Right lobe of liver (tissue), 6 donors: ENCODE data around the gene DMPK. TPM values are rescaled to one million over a fixed set of nuclear protein-coding genes. Genes with fewer than 3 reads are reported as not detected.

Experiments used
- ATAC-seq, 4 donors: fragments of 200-7000 bp; cut with Tn5 transposase; one replicate each; pipeline ENCODE4 v1.9.1; 2020; ENCODE audit warnings: mild to moderate bottlenecking in 4 of 4, moderate library complexity in 4 of 4
- DNase-seq, 3 donors: peaks; one replicate each; pipeline ENCODE4 v3.0.0-alpha.2; 2020
- H3K27ac ChIP-seq, 3 donors: fragments of 200-600 bp; one replicate each; pipeline ENCODE4 v1.8.0; 2022
- H3K27me3 ChIP-seq, 2 donors: fragments of 200-600 bp; one replicate each; pipeline ENCODE4 v1.8.0; 2022
- H3K36me3 ChIP-seq, 4 donors: fragments of 200-600 bp; sonication (generic) in 1 of 4; one replicate each; pipeline versions ENCODE4 v1.5.1 to v1.8.0; 2017 to 2022; ENCODE audit warnings: control low read depth in 1 of 4
- H3K4me1 ChIP-seq, 4 donors: fragments of 200-600 bp; sonication (generic) in 1 of 4; one replicate each; pipeline versions ENCODE4 v1.5.1 to v1.8.0; 2017 to 2022; ENCODE audit warnings: control low read depth in 1 of 4
- H3K4me3 ChIP-seq, 3 donors: fragments of 200-600 bp; one replicate each; pipeline ENCODE4 v1.8.0; 2022
- H3K9me3 ChIP-seq, 4 donors: fragments of 200-600 bp; sonication (generic) in 1 of 4; one replicate each; pipeline versions ENCODE4 v1.5.1 to v1.8.0; 2017 to 2022; ENCODE audit warnings: control low read depth in 1 of 4
- POLR2A ChIP-seq: fragments of 450-650 bp; IDR thresholded peaks from one replicate; pipeline ENCODE4 v1.6.1; 2017; ENCODE audit warnings: antibody characterized with exemption, mild to moderate bottlenecking
- WGBS: methylation state at CpG from one replicate; pipeline ENCODE4 v1.1.6; 2018; ENCODE audit warnings: low coverage, low lambda C conversion rate; ENCODE audit not compliant: insufficient coverage; ENCODE audit errors: missing lambda C conversion rate; 5-methylcytosine and 5-hydroxymethylcytosine counted together
- intact Hi-C, 2 donors: fragments of 100-400 bp; cut with DNase I; formaldehyde crosslinking; loops; one replicate each; pipeline versions ENCODE4 v1.11.2 to v1.14.1; 2022
- long read RNA-seq: library from polyadenylated mRNA; unstranded; transcript quantifications from one replicate; pipeline ENCODE4 v2.0.0, GENCODE V29; 2019
- total RNA-seq, 6 experiments: library from RNA; depleted of rRNA in 2 of 6; stranded (reverse); fragments of >200 nt in 2 of 6; fragmentation: NEBNext Ultra II Directional in 3 of 6; extraction: Animal tissue kit (Norgen Biotek cat#: 25700) in 3 of 6; gene quantifications; one replicate each; pipeline versions ENCODE4 v1.1.0 to v1.2.4, GENCODE V29; 2016 to 2023
- TF ChIP-seq, protein P1 (sequence below), 4 donors: fragments of 200-600 bp in 3 of 4; fragments of 450-650 bp in 1 of 4; IDR thresholded peaks; one replicate each; pipeline versions ENCODE4 v1.5.1 to v1.8.0; 2016 to 2022; ENCODE audit warnings: antibody characterized with exemption in 4 of 4, mild to moderate bottlenecking in 2 of 4
- donor health status: DM: no; HTN: yes; CAD: no.
- donor health status: DM: no; HTN: no; CAD: no.
- donor health status: DM: no; HTN: no; CAD: no.
- donor health status: DM: no; HTN: yes; CAD: no.
- donor health status: DM: no; HTN: yes; CAD: no.

Gene DMPK, protein sequence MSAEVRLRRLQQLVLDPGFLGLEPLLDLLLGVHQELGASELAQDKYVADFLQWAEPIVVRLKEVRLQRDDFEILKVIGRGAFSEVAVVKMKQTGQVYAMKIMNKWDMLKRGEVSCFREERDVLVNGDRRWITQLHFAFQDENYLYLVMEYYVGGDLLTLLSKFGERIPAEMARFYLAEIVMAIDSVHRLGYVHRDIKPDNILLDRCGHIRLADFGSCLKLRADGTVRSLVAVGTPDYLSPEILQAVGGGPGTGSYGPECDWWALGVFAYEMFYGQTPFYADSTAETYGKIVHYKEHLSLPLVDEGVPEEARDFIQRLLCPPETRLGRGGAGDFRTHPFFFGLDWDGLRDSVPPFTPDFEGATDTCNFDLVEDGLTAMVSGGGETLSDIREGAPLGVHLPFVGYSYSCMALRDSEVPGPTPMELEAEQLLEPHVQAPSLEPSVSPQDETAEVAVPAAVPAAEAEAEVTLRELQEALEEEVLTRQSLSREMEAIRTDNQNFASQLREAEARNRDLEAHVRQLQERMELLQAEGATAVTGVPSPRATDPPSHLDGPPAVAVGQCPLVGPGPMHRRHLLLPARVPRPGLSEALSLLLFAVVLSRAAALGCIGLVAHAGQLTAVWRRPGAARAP
- total RNA-seq: 10 to 100 TPM in 1 of 6 experiments, 1 to 10 TPM in 5; 4.3 to 14.9 (median 8.7) TPM
- long read RNA-seq, partial matches to known transcripts: 0 of 2 reads
- long read RNA-seq, other reads (novel, unspliced or antisense): 1 of 2 reads

DNA sequence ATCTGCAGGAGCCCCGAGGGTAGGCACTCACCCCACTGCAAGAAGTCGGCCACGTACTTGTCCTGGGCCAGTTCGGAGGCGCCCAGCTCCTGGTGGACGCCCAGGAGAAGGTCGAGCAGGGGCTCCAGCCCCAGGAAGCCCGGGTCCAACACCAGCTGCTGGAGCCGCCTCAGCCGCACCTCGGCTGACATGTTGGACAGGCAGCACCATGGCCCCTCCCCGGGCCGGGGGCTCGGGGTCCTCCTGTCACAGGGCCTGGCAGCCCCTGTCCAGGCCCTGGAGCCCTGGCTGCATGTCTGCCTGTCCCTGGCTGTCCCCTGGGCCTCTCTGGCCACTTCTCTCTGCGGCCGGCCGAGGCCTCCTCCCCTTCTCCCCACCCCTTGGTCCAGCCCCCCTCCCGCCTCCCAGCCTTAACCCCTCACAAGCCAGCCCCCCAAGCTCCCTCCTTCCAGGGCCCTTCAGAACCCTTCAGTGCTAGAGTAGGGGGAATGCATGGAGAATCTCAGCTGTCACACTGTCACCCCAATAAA, at the start of gene DMPK:
Gene DMPK, minus strand, starts transcription at position 329 of the 530 bp plus-strand sequence. Its CDS starts 138 bp downstream, at position 191.
- intact Hi-C loops: no loop called here
- peak within 1 kb of the TSS in 1 of 3 donors; percentile 22 for H3K4me3 ChIP-seq
- TF ChIP-seq, protein P1, sequence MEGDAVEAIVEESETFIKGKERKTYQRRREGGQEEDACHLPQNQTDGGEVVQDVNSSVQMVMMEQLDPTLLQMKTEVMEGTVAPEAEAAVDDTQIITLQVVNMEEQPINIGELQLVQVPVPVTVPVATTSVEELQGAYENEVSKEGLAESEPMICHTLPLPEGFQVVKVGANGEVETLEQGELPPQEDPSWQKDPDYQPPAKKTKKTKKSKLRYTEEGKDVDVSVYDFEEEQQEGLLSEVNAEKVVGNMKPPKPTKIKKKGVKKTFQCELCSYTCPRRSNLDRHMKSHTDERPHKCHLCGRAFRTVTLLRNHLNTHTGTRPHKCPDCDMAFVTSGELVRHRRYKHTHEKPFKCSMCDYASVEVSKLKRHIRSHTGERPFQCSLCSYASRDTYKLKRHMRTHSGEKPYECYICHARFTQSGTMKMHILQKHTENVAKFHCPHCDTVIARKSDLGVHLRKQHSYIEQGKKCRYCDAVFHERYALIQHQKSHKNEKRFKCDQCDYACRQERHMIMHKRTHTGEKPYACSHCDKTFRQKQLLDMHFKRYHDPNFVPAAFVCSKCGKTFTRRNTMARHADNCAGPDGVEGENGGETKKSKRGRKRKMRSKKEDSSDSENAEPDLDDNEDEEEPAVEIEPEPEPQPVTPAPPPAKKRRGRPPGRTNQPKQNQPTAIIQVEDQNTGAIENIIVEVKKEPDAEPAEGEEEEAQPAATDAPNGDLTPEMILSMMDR (IDR thresholded peaks at IDR 0.05): no peak
- TF ChIP-seq POLR2A: no peak
- peaks cover 0 to 5% (median 0%) of the 10 kb centered on the region in 4 donors for H3K4me1 ChIP-seq
- ATAC-seq (no peak), DNase-seq (no peak)
- H3K36me3 ChIP-seq: peaks cover 0 to 5% (median 0%) of the 10 kb centered on the region in 4 donors
- peak within 1 kb of the TSS in 1 of 3 donors; percentile 33 for H3K27ac ChIP-seq
- no peaks in the 10 kb centered on the region for H3K27me3 ChIP-seq
- no peaks in the 10 kb centered on the region for H3K9me3 ChIP-seq
- WGBS: 40% methylated on average over 1 of the region's 18 CpGs

DNA sequence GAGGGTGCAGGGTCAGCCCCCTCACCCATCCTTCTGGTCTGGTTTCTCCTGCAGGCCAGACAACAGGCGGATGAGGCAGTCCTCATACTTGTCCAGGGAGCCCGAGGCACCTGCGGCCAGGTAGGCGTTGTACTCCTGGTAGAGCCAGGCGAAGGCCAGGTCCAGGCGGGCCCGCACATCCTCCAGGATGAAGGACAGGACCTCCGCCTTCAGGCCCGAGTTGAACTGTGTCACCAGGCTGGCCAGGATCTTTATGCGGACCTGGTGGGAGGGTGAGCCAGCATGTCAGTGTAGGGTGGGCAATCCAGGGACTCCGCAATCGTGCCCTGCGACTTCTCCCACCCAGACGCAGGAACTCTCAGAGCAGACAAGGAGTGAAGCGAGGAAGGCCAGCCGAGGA, 46.7 kb upstream of the DMPK start:
- H3K27me3 ChIP-seq: no peaks in the 10 kb centered on the region
- DNase-seq: no peak
- H3K36me3 ChIP-seq: peaks cover 0 to 89% (median 51%) of the 10 kb centered on the region in 4 donors
- intact Hi-C loops: loop anchor here in 1 of 2 donors (10.0 kb wide), 1 partner anchor 186 kb away; no protein-coding TSS in a partner anchor
- no CpG with 5 or more reads among the region's 16 CpGs for WGBS
- H3K4me1 ChIP-seq: no peaks in the 10 kb centered on the region
- H3K27ac ChIP-seq: no peak overlapping the region
- no peak for ATAC-seq
- H3K4me3 ChIP-seq: no peak overlapping the region
- no peaks in the 10 kb centered on the region for H3K9me3 ChIP-seq
- TF ChIP-seq POLR2A: no peak
- TF ChIP-seq, protein P1 (IDR thresholded peaks at IDR 0.05): no peak

GRCh38 chr19:45828523-45828922, 46.2 kb upstream of the DMPK start:
- no peak for DNase-seq
- TF ChIP-seq, protein P1 (IDR thresholded peaks at IDR 0.05): no peak
- no peak for TF ChIP-seq POLR2A
- Histone ChIP-seq H3K9me3 (no peaks in the 10 kb centered on the region), H3K4me1 (no peaks in the 10 kb centered on the region), H3K27me3 (no peaks in the 10 kb centered on the region), H3K36me3 (peaks cover 0 to 88% (median 51%) of the 10 kb centered on the region in 4 donors), H3K27ac (no peak overlapping the region), H3K4me3 (no peak overlapping the region)
- intact Hi-C loops: loop anchor here in 1 of 2 donors (10.0 kb wide), 1 partner anchor 186 kb away; no protein-coding TSS in a partner anchor
- WGBS: 89% methylated on average over 9 of the region's 9 CpGs
- no peak for ATAC-seq

DNA sequence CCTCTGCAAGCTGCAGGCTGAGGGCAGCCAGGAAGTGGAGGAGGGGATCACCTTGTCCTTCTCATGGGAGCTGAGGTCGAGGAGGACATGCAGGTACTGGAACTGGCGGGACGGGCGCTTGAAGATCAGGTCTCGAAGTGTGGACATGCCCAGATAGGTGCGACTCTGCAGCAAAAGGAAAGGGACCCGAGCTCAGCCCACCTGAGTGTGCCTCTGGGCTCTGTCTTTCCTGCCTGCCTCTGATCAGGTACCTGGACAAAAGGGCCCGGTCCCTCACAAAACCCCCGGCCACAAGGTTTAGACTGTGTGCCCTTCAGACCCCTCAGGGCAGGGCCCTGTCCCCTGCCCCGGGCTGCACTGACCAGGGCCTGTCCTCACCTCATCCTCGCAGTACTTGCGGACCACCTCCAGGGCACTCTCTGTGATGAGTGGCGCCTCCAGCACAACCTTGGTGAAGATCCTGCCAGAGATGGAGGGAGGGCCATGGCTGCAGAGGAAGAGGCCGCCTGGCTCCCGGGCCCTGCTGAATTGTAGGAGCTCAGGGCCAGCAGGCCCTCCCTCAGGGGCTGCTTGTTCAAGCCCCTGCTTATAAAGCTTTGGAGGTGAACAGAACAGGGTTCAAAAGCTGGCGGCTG, 45.3 kb upstream of the DMPK start:
- no peaks in the 10 kb centered on the region for H3K27me3 ChIP-seq
- intact Hi-C loops: loop anchor here in 1 of 2 donors (10.0 kb wide), 1 partner anchor 187 kb away; no protein-coding TSS in a partner anchor
- no peak for ATAC-seq
- H3K4me1 ChIP-seq: no peaks in the 10 kb centered on the region
- H3K27ac ChIP-seq: no peak overlapping the region
- no peak for DNase-seq
- WGBS: 73% methylated on average over 2 of the region's 16 CpGs
- no peak for TF ChIP-seq POLR2A
- TF ChIP-seq, protein P1 (IDR thresholded peaks at IDR 0.05): no peak
- H3K36me3 ChIP-seq: peaks cover 0 to 88% (median 55%) of the 10 kb centered on the region in 4 donors
- H3K9me3 ChIP-seq: no peaks in the 10 kb centered on the region
- no peak overlapping the region for H3K4me3 ChIP-seq
